K562 (cell line): ENCODE measurements around the gene AZGP1. TPM values are rescaled to one million over a fixed set of nuclear protein-coding genes. Genes with fewer than 3 reads are reported as not detected.
A peak's percentile ranks its signal among the peaks of the same experiment; 100 is the strongest.

Experiments
- CHD2 ChIP-seq: IDR thresholded peaks from 2 replicates; pipeline ENCODE4 v1.6.1; 2011; ENCODE audit warnings: low read depth, low read length
- HMG20B ChIP-seq: fragments of 250-450 bp; sonication (Bioruptor Pico); IDR thresholded peaks from 2 replicates; pipeline ENCODE4 v1.5.0; 2021; ENCODE audit warnings: mild to moderate bottlenecking
- RAD51 ChIP-seq: fragments of 450-650 bp; IDR thresholded peaks from 2 replicates; pipeline ENCODE4 v1.7.1; 2016; ENCODE audit warnings: low read depth, mild to moderate bottlenecking, borderline replicate concordance
- TOE1 ChIP-seq, 2 experiments: fragments of 450-650 bp in 1 of 2; sonication (generic) in 1 of 2; formaldehyde crosslinking in 1 of 2; IDR thresholded peaks; 2 replicates each; pipeline versions ENCODE4 v1.7.1 to v1.8.0; 2016 to 2022; ENCODE audit warnings: borderline replicate concordance in 2 of 2, mild to moderate bottlenecking in 2 of 2, antibody characterized with exemption in 1 of 2, inconsistent platforms in 1 of 2, low read depth in 1 of 2, missing genetic modification reagents in 1 of 2, moderate library complexity in 1 of 2
- ZNF175 ChIP-seq: fragments of 200-800 bp; sonication (Bioruptor generic); IDR thresholded peaks from 2 replicates; pipeline ENCODE4 v1.6.1; 2016; ENCODE audit warnings: low read depth, mild to moderate bottlenecking, missing genetic modification characterization, missing compliant biosample characterization
- ZNF274 ChIP-seq: IDR thresholded peaks from 2 replicates; pipeline ENCODE4 v1.6.1; 2011; ENCODE audit warnings: low read depth, mild to moderate bottlenecking, low read length, moderate library complexity, borderline replicate concordance
- polyA plus RNA-seq, 8 experiments: library from polyadenylated mRNA; depleted of rRNA in 4 of 8; stranded (reverse) in 5 of 8; unstranded in 3 of 8; fragments of >200 nt; fragmentation: Nextera tagmentation in 2 of 8; fragmentation: Illumina TruSeq in 1 of 8; extraction: Ambion mirVana in 2 of 8; extraction: Trizol in 1 of 8; gene quantifications; 2 replicates each; pipeline versions ENCODE4 v1.2.1 to v1.2.3, GENCODE V29; 2011 to 2014; ENCODE audit warnings: inconsistent platforms in 1 of 8, missing spikeins in 1 of 8
- total RNA-seq, 7 experiments: library from RNA; depleted of rRNA in 6 of 7; stranded (reverse); fragments of >200 nt in 6 of 7; fragmentation: Illumina TruSeq in 2 of 7; extraction: Trizol in 2 of 7; gene quantifications; 2 replicates each; pipeline versions ENCODE4 v1.2.1 to v1.2.3, GENCODE V29; 2011 to 2021; ENCODE audit warnings: low replicate concordance in 1 of 7
- TF ChIP-seq, protein P1 (sequence below): fragments of 200-800 bp; sonication (Bioruptor generic); IDR thresholded peaks from 2 replicates; pipeline ENCODE4 v1.6.1; 2017; ENCODE audit warnings: missing genetic modification characterization, missing compliant biosample characterization
- TF ChIP-seq, protein P2 (sequence below): conservative IDR thresholded peaks from 2 replicates; pipeline ENCODE4 v1.6.1; 2011; ENCODE audit warnings: low read depth, mild to moderate bottlenecking, low read length; ENCODE audit not compliant: control insufficient read depth
- TF ChIP-seq, protein P3 (sequence below): sonication (generic); formaldehyde crosslinking; IDR thresholded peaks from 2 replicates; pipeline ENCODE4 v1.8.0; 2022; ENCODE audit warnings: mild to moderate bottlenecking, missing genetic modification reagents
- TF ChIP-seq, protein P4 (sequence below): fragments of 450-650 bp; IDR thresholded peaks from 2 replicates; pipeline ENCODE4 v1.6.1; 2016; ENCODE audit warnings: mild to moderate bottlenecking, moderate library complexity

AZGP1 gene
- total and polyA plus RNA-seq, 9 of the 15 experiments (the other 6 are each of a cell fraction or from before 2014, with no cell fraction given), result 0.18 to 0.53 TPM; not detected in 7

DNA sequence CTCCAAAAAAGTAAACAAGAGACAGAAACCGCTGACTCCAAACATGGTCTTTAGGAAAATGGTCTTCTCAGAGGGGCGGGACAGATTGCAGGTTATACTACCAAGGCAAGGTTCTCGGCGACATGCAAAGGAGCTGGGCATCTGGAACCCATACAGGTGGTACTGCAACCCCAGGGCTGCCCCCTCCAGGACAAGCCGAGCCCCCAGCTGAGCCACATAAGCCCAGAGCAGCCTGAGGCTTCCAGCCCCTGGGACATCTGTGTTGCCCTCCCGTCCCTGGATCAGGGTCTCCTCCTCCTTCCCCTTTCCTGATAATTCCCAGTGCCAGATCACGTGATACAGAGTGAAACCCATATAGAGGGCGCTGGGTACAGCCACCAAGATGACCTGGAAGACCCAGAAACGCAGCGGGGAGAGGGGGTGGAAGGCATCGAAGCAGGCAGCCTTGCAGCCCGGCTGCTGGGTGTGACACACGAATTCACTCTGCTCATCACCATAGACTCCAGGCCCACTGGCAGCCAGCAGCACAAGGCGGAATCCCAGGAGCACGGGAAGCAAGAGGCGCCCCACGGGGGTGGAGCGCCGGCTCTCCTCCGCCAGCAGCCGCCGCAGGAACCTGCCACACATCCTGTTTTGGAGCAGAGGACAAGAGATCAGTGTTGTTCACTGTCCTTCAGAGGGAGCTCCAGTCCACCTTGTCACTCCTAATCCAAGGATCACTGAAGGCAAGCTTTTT lies 46.7 kb downstream of the AZGP1 start, which contains the start of gene GJC3 (continued):
- TF ChIP-seq ZNF274, result no peak
- TF ChIP-seq, protein P1, sequence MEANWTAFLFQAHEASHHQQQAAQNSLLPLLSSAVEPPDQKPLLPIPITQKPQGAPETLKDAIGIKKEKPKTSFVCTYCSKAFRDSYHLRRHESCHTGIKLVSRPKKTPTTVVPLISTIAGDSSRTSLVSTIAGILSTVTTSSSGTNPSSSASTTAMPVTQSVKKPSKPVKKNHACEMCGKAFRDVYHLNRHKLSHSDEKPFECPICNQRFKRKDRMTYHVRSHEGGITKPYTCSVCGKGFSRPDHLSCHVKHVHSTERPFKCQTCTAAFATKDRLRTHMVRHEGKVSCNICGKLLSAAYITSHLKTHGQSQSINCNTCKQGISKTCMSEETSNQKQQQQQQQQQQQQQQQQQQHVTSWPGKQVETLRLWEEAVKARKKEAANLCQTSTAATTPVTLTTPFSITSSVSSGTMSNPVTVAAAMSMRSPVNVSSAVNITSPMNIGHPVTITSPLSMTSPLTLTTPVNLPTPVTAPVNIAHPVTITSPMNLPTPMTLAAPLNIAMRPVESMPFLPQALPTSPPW (CRISPR knock-in tag), result no peak
- peak; percentile 91 for TF ChIP-seq RAD51
- TF ChIP-seq, protein P2, sequence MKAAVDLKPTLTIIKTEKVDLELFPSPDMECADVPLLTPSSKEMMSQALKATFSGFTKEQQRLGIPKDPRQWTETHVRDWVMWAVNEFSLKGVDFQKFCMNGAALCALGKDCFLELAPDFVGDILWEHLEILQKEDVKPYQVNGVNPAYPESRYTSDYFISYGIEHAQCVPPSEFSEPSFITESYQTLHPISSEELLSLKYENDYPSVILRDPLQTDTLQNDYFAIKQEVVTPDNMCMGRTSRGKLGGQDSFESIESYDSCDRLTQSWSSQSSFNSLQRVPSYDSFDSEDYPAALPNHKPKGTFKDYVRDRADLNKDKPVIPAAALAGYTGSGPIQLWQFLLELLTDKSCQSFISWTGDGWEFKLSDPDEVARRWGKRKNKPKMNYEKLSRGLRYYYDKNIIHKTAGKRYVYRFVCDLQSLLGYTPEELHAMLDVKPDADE, result no peak
- no peak for TF ChIP-seq HMG20B (CRISPR knock-in tag)
- no peak for TF ChIP-seq CHD2
- TF ChIP-seq, protein P3, sequence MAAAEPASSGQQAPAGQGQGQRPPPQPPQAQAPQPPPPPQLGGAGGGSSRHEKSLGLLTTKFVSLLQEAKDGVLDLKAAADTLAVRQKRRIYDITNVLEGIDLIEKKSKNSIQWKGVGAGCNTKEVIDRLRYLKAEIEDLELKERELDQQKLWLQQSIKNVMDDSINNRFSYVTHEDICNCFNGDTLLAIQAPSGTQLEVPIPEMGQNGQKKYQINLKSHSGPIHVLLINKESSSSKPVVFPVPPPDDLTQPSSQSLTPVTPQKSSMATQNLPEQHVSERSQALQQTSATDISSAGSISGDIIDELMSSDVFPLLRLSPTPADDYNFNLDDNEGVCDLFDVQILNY (CRISPR knock-in tag), result no peak
- peak; percentile 93 for TF ChIP-seq TOE1 (IDR thresholded peaks at IDR 0.05; ENCODE audit: borderline replicate concordance)
- TF ChIP-seq TOE1 (CRISPR knock-in tag; IDR thresholded peaks at IDR 0.05; ENCODE audit: borderline replicate concordance, low read depth), result no peak
- TF ChIP-seq ZNF175, result no peak
- TF ChIP-seq, protein P4, sequence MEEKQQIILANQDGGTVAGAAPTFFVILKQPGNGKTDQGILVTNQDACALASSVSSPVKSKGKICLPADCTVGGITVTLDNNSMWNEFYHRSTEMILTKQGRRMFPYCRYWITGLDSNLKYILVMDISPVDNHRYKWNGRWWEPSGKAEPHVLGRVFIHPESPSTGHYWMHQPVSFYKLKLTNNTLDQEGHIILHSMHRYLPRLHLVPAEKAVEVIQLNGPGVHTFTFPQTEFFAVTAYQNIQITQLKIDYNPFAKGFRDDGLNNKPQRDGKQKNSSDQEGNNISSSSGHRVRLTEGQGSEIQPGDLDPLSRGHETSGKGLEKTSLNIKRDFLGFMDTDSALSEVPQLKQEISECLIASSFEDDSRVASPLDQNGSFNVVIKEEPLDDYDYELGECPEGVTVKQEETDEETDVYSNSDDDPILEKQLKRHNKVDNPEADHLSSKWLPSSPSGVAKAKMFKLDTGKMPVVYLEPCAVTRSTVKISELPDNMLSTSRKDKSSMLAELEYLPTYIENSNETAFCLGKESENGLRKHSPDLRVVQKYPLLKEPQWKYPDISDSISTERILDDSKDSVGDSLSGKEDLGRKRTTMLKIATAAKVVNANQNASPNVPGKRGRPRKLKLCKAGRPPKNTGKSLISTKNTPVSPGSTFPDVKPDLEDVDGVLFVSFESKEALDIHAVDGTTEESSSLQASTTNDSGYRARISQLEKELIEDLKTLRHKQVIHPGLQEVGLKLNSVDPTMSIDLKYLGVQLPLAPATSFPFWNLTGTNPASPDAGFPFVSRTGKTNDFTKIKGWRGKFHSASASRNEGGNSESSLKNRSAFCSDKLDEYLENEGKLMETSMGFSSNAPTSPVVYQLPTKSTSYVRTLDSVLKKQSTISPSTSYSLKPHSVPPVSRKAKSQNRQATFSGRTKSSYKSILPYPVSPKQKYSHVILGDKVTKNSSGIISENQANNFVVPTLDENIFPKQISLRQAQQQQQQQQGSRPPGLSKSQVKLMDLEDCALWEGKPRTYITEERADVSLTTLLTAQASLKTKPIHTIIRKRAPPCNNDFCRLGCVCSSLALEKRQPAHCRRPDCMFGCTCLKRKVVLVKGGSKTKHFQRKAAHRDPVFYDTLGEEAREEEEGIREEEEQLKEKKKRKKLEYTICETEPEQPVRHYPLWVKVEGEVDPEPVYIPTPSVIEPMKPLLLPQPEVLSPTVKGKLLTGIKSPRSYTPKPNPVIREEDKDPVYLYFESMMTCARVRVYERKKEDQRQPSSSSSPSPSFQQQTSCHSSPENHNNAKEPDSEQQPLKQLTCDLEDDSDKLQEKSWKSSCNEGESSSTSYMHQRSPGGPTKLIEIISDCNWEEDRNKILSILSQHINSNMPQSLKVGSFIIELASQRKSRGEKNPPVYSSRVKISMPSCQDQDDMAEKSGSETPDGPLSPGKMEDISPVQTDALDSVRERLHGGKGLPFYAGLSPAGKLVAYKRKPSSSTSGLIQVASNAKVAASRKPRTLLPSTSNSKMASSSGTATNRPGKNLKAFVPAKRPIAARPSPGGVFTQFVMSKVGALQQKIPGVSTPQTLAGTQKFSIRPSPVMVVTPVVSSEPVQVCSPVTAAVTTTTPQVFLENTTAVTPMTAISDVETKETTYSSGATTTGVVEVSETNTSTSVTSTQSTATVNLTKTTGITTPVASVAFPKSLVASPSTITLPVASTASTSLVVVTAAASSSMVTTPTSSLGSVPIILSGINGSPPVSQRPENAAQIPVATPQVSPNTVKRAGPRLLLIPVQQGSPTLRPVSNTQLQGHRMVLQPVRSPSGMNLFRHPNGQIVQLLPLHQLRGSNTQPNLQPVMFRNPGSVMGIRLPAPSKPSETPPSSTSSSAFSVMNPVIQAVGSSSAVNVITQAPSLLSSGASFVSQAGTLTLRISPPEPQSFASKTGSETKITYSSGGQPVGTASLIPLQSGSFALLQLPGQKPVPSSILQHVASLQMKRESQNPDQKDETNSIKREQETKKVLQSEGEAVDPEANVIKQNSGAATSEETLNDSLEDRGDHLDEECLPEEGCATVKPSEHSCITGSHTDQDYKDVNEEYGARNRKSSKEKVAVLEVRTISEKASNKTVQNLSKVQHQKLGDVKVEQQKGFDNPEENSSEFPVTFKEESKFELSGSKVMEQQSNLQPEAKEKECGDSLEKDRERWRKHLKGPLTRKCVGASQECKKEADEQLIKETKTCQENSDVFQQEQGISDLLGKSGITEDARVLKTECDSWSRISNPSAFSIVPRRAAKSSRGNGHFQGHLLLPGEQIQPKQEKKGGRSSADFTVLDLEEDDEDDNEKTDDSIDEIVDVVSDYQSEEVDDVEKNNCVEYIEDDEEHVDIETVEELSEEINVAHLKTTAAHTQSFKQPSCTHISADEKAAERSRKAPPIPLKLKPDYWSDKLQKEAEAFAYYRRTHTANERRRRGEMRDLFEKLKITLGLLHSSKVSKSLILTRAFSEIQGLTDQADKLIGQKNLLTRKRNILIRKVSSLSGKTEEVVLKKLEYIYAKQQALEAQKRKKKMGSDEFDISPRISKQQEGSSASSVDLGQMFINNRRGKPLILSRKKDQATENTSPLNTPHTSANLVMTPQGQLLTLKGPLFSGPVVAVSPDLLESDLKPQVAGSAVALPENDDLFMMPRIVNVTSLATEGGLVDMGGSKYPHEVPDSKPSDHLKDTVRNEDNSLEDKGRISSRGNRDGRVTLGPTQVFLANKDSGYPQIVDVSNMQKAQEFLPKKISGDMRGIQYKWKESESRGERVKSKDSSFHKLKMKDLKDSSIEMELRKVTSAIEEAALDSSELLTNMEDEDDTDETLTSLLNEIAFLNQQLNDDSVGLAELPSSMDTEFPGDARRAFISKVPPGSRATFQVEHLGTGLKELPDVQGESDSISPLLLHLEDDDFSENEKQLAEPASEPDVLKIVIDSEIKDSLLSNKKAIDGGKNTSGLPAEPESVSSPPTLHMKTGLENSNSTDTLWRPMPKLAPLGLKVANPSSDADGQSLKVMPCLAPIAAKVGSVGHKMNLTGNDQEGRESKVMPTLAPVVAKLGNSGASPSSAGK, result 0 out of 2 replicates have a peak, but pooled peaks have one; percentile 15
